ENCODE data around the gene ABTB2. TPM values are rescaled to one million over a fixed set of nuclear protein-coding genes. Genes with fewer than 3 reads are reported as not detected.

Gene ABTB2
- total and polyA plus RNA-seq, 2 donors, result 3.2 to 4.4 TPM

- 92% methylated on average over 5 of the region's 5 CpGs for WGBS
- no peak overlapping the region for H3K27ac ChIP-seq (ENCODE audit: low read depth)
- DNase-seq (ENCODE audit: extremely low spot score), result no peak
- H3K4me1 ChIP-seq (ENCODE audit: insufficient read depth), result no peaks in the 10 kb centered on the region
- H3K4me3 ChIP-seq (ENCODE audit: low read depth, low read length), result no peak overlapping the region
- no peaks in the 10 kb centered on the region for H3K36me3 ChIP-seq (ENCODE audit: insufficient read depth)
Measured at GRCh38 chr11:34273099-34273498, 84.7 kb downstream of the ABTB2 start.

- no peak for DNase-seq (ENCODE audit: extremely low spot score)
- Histone ChIP-seq H3K4me1 (ENCODE audit: insufficient read depth) (no peaks in the 10 kb centered on the region), H3K4me3 (ENCODE audit: low read depth, low read length) (no peak overlapping the region), H3K27ac (ENCODE audit: low read depth) (no peak overlapping the region), H3K36me3 (ENCODE audit: insufficient read depth) (no peaks in the 10 kb centered on the region)
Measured at GRCh38 chr11:34271727-34272126, 86.1 kb downstream of the ABTB2 start.

GRCh38 chr11:34270711-34271110, 87.1 kb downstream of the ABTB2 start:
- H3K36me3 ChIP-seq (ENCODE audit: insufficient read depth), result no peaks in the 10 kb centered on the region
- no peak overlapping the region for H3K27ac ChIP-seq (ENCODE audit: low read depth)
- H3K4me3 ChIP-seq (ENCODE audit: low read depth, low read length), result no peak overlapping the region
- H3K4me1 ChIP-seq (ENCODE audit: insufficient read depth), result no peaks in the 10 kb centered on the region
- WGBS, result 88% methylated on average over 5 of the region's 5 CpGs
- DNase-seq (ENCODE audit: extremely low spot score), result no peak

GRCh38 chr11:34269694-34270245, 88.0 kb downstream of the ABTB2 start:
- H3K4me3 ChIP-seq (ENCODE audit: low read depth, low read length), result no peak overlapping the region
- WGBS, result 93% methylated on average over 7 of the region's 7 CpGs
- no peaks in the 10 kb centered on the region for H3K4me1 ChIP-seq (ENCODE audit: insufficient read depth)
- no peak overlapping the region for H3K27ac ChIP-seq (ENCODE audit: low read depth)
- DNase-seq (ENCODE audit: extremely low spot score), result no peak
- H3K36me3 ChIP-seq (ENCODE audit: insufficient read depth), result no peaks in the 10 kb centered on the region

DNA sequence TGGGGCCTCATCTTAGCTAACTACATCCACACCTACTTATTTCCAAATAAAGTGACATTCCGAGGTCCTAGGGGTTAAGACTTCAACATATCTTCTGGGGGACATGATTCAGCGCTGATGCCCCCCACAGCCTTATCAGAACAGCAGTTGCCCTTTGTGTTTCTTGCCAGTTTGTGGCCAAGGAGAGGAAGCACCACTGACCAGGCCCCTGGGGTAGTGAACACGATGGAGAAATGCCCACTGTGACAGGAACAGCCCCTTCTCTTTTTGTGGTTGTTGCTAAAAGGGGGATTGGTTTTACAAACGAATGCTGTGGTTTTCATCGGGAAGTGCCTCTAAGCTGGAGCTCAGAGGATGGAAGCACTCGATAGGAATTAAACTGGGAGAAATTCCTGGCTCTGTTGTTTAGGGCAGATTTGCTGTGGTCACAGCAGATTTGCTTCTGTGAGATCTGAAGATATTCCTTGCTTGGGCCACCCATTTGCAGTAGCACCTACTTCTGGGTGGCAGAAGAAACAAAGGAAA, 88.8 kb downstream of the ABTB2 start:
- WGBS, result 67% methylated on average over 6 of the region's 6 CpGs
- H3K27ac ChIP-seq (ENCODE audit: low read depth), result no peak overlapping the region
- H3K36me3 ChIP-seq (ENCODE audit: insufficient read depth), result no peaks in the 10 kb centered on the region
- no peak overlapping the region for H3K4me3 ChIP-seq (ENCODE audit: low read depth, low read length)
- no peak for DNase-seq (ENCODE audit: extremely low spot score)
- no peaks in the 10 kb centered on the region for H3K4me1 ChIP-seq (ENCODE audit: insufficient read depth)

DNA sequence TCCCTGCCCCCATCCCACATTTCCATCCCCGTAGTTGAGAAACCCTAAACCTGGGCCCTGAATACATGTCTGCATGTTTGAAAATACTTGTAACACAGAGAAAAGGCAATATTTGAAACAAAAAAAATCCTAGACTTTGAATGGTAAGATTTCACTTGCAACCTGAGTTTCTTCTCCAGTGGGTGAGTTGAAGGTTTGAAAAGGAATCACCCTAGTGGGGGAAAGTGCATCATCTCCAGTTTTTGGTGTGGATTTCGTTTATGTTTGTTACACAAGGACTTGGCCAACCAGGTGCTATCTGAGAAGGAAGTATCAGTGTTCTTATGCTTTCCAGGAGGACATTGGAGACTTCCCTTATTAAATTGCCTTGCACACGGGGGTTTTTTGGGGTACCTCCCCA, 90.4 kb downstream of the ABTB2 start:
- no peak for DNase-seq (ENCODE audit: extremely low spot score)
- Histone ChIP-seq H3K27ac (ENCODE audit: low read depth) (no peak overlapping the region), H3K36me3 (ENCODE audit: insufficient read depth) (no peaks in the 10 kb centered on the region), H3K4me1 (ENCODE audit: insufficient read depth) (no peaks in the 10 kb centered on the region), H3K4me3 (ENCODE audit: low read depth, low read length) (no peak overlapping the region)
- WGBS, result 67% methylated on average over 3 of the region's 3 CpGs

DNA sequence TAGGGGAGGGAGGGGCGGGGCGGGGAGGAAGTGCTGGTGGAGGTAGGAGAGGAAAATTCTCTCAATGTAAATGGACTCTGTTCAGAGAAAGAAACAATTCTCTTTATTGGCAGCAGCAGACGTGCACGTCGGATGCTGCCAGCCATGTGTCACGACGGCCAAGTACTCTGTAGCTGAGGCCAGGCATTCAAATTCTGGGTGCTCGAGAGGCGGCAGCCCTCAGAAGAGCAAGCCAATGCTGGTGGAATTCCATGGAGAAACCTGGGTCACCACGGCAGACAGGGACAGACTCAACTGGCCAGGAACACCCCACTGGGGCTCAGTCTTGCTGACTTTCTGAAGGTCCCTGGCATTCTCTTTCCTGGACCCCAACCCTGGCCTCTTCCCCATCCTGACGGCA, 90.8 kb downstream of the ABTB2 start:
- Histone ChIP-seq H3K4me3 (ENCODE audit: low read depth, low read length) (no peak overlapping the region), H3K4me1 (ENCODE audit: insufficient read depth) (no peaks in the 10 kb centered on the region), H3K36me3 (ENCODE audit: insufficient read depth) (no peaks in the 10 kb centered on the region), H3K27ac (ENCODE audit: low read depth) (no peak overlapping the region)
- no peak for DNase-seq (ENCODE audit: extremely low spot score)
- 45% methylated on average over 11 of the region's 11 CpGs for WGBS

DNA sequence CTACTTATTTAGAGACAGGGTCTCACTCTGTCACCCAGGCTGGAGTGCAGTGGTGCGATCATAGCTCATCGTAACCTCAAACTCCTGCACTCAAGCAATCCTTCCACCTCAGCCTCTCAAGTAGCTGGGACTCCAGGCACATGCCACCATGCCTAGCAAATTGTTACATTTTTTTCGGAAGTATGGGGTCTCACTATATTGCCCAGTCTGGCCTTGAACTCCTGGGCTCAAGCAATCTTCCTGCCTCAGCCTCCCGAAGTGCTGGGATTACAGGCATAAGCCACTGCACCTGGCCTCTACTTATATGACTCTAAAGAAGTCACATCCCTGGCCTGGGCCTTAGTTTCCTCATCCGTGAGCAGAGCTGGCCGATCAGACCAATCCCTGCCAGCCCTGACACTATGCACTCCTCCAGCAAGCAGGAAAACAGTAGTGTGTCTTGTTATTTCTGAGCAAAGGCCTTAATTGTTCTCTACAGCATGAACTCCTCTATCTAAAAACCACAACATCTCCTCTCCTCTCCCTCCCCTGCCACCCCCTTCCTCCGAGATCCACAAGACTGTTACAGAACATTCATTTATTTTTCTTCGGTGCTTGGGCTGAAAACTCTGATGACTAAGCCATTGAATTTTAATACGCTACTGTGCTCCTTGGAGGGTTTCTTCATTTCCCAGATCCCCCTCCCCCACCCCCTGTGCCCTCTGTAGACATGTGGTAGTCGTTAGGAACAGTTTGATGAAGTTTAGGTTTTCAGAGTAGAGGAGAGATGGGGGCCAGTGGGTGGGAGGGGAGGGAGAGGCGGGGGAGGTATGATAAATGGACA, 91.5 kb downstream of the ABTB2 start:
- no peaks in the 10 kb centered on the region for H3K36me3 ChIP-seq (ENCODE audit: insufficient read depth)
- 59% methylated on average over 11 of the region's 11 CpGs for whole genome bisulfite sequencing
- DNase-seq (ENCODE audit: extremely low spot score), result peak; percentile 48
- no peak overlapping the region for H3K27ac ChIP-seq (ENCODE audit: low read depth)
- H3K4me1 ChIP-seq (ENCODE audit: insufficient read depth), result no peaks in the 10 kb centered on the region
- no peak overlapping the region for H3K4me3 ChIP-seq (ENCODE audit: low read depth, low read length)

DNA sequence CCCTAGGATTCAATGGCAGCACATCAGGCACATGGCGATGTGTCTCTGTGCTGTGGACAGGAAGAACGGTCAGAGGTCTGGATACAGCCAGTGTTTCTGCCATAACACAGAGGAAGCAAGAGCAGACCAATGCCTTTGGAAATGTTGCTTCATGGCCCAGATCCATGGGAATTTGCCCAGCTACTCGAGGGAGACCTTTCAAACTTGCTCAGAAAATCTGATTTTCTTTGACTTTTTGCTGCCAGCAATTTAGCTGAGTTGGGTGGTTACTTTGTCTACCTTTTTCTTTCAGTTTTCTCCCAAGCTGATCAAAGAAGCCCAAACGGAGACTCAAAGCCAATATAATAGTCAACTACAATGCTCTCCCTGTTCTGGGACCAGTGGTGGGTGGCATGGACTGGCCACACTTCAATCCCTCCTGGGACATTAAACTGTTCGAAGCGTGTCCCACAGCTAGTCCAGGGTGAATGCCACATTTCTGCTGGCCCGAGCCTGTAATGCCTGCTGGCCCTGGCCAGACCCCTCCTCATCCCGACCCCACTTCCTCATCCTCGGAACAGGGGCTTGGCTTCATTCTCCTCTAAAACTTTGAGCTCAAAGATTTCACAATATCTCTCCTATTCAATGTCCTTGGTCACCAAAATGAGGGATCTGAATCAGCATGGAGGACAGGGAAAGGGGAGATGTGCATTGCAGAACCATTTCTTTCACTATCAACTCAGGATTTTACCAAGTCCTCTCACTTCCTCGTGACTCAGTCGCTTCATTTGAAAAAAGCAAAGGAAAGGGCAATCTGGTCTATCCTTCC, 93.3 kb downstream of the ABTB2 start:
- Histone ChIP-seq H3K4me3 (ENCODE audit: low read depth, low read length) (no peak overlapping the region), H3K36me3 (ENCODE audit: insufficient read depth) (no peaks in the 10 kb centered on the region), H3K27ac (ENCODE audit: low read depth) (no peak overlapping the region), H3K4me1 (ENCODE audit: insufficient read depth) (no peaks in the 10 kb centered on the region)
- WGBS, result 88% methylated on average over 11 of the region's 11 CpGs
- no peak for DNase-seq (ENCODE audit: extremely low spot score)

- Histone ChIP-seq H3K4me1 (ENCODE audit: insufficient read depth) (no peaks in the 10 kb centered on the region), H3K27ac (ENCODE audit: low read depth) (no peak overlapping the region), H3K36me3 (ENCODE audit: insufficient read depth) (no peaks in the 10 kb centered on the region), H3K4me3 (ENCODE audit: low read depth, low read length) (no peak overlapping the region)
- DNase-seq (ENCODE audit: extremely low spot score), result no peak
- 76% methylated on average over 7 of the region's 7 CpGs for WGBS
Measured at GRCh38 chr11:34263441-34264091, 94.2 kb downstream of the ABTB2 start.

DNA sequence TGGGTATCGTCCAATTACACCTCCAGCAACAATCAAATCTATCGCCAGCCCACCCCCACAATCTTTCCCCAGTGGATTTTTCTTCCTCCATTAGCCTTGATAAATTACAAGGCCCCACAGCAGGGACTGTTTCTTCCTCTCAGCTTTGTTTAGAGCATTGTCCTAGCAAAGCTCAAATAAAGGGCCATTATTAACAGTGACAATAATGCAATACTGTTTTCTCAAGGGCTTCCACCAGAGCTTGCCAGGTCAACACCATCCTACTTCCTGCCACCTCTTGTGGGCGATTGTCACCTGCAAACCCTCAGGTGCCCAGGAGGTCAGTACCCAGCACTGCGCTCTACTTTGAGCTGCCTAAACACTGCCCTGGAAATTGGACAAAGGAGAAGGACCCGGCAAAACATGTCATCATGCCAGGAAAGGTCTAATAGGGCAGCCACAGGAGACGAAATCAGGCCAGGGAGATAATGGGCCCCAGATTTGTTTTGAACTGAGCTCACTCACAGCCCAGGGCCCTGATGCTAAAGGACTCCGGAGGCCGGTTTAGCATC, 95.2 kb downstream of the ABTB2 start:
- no peak overlapping the region for H3K27ac ChIP-seq (ENCODE audit: low read depth)

DNA sequence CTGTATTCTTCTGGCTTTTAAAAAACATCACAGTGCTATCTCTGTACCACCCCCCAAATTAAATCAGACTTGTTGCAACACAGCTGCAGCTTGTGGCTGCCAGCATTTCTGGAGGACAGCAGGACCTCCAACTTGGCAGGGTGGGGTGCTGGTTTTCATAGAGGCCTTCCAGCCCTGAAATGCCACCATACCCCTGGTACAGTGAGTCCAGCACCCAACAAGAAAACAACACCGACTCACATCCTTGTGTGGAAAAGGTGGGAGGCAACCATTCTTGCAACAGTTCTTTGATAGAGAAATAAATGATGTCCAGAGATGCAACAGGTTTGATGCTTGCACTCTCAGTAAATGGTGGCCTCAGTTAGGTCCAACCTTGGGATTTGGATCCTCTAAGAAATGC, 96.0 kb downstream of the ABTB2 start:
- no peak overlapping the region for H3K4me3 ChIP-seq (ENCODE audit: low read depth, low read length)
- H3K4me1 ChIP-seq (ENCODE audit: insufficient read depth), result no peaks in the 10 kb centered on the region
- no peak overlapping the region for H3K27ac ChIP-seq (ENCODE audit: low read depth)
- no peak for DNase-seq (ENCODE audit: extremely low spot score)
- 90% methylated on average over 1 of the region's 1 CpG for WGBS
- H3K36me3 ChIP-seq (ENCODE audit: insufficient read depth), result no peaks in the 10 kb centered on the region

More for the DNA sequence above, 95.2 kb downstream of the ABTB2 start:
- H3K36me3 ChIP-seq (ENCODE audit: insufficient read depth), result no peaks in the 10 kb centered on the region
- H3K4me3 ChIP-seq (ENCODE audit: low read depth, low read length), result no peak overlapping the region
- DNase-seq (ENCODE audit: extremely low spot score), result no peak
- 88% methylated on average over 8 of the region's 8 CpGs for WGBS
- H3K4me1 ChIP-seq (ENCODE audit: insufficient read depth), result no peaks in the 10 kb centered on the region

DNA sequence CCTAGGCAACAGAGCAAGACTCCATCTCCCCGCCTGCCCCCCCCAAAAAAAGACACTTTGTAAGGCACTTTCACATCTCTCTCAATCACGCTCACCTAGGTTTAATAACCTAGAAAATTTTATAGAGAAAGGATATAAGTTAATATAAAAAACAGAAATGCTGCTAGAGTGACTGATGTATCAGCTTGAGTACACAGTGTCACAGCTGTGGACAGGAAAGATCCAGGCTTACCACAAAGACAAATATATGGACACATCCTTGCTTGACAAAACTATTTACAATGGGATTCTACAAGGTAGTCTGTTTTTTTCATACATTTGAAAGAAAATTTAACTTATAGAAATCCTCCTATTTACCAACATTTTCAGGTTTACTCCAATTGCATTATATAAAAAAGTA, 96.7 kb downstream of the ABTB2 start:
- Histone ChIP-seq H3K36me3 (ENCODE audit: insufficient read depth) (no peaks in the 10 kb centered on the region), H3K4me1 (ENCODE audit: insufficient read depth) (no peaks in the 10 kb centered on the region), H3K4me3 (ENCODE audit: low read depth, low read length) (no peak overlapping the region), H3K27ac (ENCODE audit: low read depth) (no peak overlapping the region)
- 97% methylated on average over 2 of the region's 2 CpGs for WGBS
- no peak for DNase-seq (ENCODE audit: extremely low spot score)
